Activated CD4-positive, alpha-beta T cell treated with anti-CD3 and anti-CD28 coated beads, Interleukin-2, amount 50 U/mL, for 4 hours (primary cell): ENCODE measurements around the gene DEXI.
"Not testable (repeated sequence)": the region's sequence is repeated elsewhere in the genome, so short reads cannot be mapped to it uniquely, and the experiment has no call there.

Experiments
- DNase-seq, 2 experiments: peaks; one replicate each; pipeline ENCODE4 v3.0.0-alpha.2; 2020

Gene DEXI

GRCh38 chr16:10940501-10941079 lies 1.7 kb downstream of the DEXI start:
- DNase-seq: no peak

DNA sequence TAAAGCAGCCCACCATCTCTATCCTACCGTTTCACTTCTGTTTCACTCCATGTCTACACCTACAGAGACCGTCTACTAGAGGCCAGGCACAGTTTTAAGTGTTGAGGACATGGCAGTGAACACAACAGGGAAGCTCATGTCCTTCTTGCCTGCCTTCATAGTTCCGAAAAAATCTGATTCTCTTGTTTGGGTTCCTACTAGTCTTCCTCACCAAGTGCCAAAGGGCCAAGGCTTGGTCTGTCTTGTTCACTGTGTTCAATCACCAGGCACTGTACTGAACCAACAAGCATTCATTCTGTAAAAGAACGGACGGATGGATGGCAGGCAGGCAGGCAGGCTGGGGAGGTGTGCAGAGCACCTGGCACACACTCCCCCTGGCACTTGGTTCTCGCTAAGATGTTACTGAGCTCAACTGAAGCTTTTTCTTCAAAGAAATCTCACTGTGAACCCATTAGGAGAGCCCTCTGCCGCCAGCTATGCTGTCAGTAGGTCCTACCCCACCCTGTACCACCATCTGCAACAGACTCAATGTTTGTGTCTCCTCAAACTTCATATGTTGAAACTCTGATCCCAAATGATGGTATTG lies 2.5 kb downstream of the DEXI start:
- no peak for DNase-seq

DNA sequence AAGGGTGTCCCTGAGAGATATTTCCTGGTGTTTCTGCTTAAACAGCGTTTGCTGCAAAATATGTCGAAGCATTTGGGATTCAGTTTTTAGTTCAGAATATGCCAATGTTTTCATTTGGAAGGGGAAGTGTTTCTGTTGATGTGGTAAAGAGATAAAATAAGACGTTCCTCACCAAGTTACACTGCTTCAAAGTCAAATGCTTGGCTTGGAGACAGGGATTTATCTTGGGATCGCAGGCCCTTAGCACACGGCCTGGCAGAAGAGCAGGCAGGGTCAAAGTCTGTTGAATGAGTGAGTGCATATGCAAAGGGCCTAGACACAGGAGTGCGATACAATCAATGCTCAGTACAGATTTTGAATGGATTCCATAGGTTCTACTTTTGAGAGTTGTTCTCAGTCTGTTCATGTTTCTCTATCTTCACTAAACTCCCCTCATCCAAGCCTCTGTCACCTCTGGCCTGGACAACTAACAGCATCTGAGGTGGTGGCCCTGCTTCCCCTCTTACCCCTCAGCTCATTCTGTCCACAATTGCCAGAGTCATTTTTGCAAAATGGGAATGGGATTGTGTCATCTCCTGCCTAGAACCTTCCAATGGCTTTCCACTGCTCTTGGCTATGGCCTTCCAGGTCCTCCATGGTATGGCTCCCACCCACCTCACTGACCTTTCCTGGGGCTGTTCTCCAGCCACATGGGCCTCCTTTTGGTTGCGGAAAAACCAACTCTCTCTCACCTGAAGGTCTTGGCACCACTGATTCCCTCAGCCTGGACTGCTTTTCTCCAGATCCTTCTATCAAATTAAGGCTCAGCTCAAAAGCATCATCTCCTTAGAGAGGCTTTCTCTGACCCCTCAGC lies 3.2 kb downstream of the DEXI start:
- no peak for DNase-seq

DNA sequence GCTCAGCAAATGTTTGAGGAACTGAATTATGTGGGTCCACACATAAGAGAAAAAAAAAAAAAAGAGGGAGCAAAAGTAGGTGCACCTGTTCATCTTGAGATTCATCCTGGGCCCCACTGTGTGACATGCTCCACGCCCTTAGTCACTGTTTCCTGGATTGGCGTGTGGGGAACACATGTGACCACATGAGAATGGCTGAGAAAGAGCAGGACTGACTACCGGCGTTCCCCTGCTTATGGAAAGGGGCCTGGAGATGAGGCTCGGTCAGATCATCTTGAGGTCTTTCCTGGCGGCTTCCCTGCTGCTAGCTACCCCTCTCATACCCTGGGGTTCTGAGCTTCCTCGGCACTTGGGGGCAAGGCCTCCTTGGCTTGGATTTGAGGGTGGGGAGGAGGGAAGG lies 3.9 kb downstream of the DEXI start:
- no peak for DNase-seq

DNA sequence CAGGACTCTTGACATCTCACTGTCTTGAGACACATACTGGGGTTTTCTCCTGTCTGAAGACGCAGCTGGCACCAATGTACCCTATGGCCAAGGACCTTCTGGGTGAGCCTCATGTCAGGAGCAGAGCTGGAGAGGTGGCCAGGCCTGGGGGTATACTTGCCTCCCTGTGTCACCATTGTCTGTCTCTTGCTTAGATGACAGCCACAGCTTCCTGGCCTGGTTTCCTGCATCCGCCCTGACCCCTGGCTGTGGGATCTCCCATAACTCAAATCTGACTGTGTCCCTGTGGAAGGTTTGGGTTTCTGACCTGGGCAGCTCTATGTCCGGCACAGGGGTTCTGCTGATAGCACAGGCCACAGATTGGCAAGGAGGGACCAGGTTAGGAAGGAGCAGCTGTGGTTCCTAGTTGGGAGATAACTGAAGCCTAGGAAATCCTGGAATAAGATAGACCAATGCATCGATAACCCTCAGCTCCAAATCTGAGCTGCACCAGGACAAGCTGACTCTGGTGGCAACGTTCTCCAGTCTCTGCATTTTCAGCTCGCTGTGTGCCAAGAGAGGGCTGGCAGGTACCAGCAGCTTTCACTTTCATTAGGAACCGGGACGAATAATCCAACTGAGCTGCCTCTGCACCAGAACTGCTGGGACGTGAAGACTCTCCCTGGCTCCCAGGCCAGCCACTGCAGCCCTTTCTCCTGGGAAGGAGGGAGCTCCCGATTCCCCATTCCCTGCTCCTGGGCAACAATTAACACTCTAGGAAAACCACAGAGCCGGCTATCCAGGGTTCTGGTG lies 5.0 kb downstream of the DEXI start:
- DNase-seq: no peak

DNA sequence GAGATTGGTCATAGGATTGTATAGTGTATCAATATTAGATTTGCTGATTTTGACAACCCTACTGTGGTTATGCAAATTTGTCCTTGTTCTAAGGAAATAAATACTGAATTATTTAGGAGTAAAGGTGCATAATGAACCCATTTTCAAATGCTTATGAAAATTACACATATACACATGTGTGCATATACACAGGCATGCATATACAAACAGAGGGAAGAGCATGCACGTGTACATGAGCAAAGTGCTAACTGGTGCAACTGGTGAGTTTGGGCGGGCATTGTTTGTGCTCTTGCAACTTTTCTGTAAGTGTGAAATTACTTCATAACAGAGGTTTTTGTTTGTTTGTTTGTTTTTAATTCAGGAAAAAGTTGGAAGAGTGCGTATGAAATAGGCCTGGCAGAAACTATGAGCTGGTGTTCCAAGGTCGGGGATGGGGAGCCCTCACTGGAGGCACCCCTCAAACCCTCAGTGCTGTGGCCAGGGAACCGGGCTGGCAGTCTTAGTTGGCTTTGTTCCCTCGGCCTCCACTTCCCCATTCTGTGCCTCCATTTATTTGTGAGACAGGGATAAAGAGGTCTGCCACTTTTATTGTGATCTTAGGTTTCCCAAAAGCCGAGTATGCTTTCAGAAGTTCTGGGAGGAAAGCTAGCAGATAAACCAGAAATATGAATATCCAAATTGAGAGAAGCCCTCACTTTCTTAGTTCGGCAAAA lies 5.8 kb downstream of the DEXI start:
- DNase-seq: no peak

- DNase-seq: no peak
These were observed 6.9 kb downstream of the DEXI start for GRCh38 chr16:10935226-10935915.

GRCh38 chr16:10934325-10935107 lies 7.8 kb downstream of the DEXI start:
- no peak for DNase-seq

DNA sequence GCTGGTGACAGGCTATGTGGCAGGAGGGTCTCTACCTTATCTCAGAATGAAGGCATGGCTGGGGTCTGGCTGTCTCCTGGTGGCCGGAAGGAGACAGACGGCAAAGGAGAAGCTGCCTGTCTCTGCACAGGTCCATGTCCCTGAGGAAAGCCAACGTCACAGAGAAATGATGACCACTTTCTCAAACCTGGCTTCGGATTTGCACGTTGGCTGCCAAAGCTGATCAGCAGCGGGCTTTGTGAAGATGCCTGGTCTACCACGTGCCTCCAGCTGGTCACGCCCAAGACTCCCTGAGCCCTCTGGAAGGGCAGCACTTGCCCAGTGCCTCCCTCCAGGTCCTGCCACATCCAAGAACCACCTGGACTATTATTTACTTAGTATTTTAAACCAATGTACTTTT lies 8.4 kb downstream of the DEXI start:
- DNase-seq: no peak

DNA sequence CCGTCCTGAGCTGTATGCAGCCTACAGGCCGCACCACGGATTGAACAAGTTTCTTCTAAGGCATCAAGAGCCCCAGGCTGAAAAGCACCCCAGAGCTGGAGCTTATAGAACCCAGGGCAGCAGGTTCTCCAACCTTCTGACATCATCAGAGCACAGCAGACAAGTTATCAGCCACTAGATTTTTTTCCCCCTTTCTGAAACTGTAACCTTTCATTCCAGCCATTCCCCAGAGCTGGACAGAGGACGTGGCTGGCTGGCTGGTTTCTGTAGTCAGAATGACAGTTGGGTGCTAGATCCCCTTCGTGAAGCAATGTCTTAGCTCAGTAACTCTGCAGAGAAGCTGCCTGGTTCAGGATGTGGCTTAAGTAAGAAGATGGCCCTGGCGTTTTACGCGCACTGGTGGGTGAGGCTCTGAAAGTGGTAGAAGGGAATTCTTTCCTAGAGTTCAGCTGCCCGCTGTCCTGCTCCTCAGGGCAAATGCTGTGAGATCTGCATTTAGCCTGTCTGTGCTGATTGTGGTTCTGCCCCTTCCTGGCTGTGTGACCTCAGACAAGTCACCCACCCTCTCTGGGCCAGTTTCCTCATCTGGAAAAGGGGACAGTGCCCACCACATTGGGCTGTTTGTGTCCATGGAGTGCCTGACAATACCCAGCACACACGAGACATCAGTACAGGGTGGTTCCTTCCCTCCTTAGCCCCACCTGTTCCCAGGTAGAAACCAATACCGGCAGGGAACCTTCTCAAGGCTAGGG lies 9.1 kb downstream of the DEXI start:
- no peak for DNase-seq

- DNase-seq: no peak
These were observed 10.2 kb downstream of the DEXI start for GRCh38 chr16:10931977-10932632.

DNA sequence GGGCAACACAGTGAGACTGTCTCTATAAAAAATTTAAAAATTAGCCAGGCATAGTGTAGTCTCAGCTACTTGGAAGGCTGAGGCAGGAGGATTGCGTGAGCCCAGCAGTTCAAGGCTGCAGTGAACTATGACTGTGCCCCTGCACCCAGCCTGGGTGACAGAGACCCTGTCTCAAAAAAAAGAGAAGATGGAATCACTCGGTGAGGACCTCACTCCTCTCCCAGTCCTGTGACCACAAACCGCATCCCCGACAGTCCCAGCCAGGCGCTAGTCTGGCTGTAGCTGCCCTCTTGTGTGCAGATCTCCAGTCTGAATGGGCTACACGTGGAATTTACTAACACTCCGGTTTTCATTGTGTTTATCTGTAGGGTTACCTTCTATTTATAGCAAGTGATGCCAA lies 11.1 kb downstream of the DEXI start:
- DNase-seq: no peak

DNA sequence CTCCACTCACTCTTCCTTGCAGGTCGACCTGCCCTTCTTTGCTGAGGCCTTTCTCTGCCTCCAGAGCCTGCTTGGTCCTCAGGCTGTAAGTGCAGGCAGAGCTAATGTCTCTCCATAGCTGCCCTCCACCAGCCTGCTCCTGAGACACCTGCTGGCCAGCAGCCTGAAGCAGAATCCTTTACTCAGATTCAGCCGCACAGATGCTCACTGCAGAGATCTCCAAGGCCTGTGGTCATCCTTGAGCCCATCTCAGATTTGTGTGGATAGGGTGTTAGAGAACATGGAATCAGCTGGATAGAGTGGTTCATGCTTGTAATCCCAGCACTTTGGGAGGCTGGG lies 11.5 kb downstream of the DEXI start:
- no peak for DNase-seq

DNA sequence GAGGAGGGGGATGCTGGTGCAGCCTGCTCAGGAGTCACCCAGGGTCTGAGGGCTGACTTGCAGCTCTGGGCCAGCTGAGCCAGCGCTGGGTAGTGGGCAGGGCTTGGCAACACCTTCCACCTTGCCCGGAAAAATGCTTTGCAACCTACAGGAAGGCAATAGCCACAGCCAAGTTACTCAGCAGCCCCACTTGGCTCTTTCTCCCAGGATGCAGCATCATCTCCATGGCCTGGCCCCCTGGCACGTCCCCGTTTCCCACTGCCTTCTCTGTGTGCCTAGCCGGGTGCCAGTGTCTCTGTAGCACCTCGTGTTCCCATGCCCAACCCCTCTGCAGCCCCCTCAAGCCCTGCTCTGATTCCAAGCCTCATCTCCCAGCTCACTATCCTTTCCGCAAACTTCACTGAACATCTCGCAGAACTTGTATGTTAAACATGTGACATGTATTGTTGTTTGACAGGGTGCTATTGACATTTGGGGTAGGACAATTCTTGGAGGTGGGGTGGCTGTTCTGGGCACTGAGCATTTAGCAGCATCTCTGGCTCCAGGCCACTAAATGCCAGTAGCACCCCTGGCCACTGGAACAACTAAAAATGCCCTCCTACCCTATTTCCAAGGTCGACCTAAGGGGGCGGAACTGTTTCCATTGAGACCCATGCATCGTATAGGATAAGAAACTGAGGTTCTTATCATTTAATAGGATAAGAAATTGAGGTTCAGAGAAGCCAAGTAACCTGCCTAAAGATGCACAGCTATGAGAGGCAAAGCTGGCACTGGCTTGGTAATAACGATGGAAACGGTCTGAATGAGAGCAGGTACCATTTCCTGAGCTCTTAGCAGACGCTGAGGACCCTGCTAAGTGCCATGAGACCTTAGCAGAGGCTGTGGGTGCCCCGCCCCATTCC lies 12.2 kb downstream of the DEXI start:
- no peak for DNase-seq

DNA sequence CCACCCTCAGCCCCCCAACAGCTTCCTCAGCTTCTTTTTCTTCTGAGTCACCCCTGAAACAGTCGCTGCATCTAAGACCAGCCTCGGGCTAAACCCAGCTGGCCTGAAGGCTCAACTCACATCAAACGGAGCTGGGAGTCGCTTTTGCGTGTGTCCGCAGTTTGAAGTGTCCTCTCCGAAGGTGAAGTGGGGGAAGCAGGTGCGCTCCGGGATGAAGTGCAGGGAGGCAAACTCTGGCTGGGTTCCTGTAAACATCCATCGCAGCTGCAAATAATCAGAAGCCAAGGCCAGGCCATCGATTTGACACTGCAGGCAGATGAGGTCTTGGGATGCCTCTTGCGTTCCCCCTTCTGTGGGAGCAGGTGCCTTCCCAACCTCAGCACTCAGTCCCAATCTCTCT lies 13.2 kb downstream of the DEXI start:
- DNase-seq: not testable (repeated sequence)

DNA sequence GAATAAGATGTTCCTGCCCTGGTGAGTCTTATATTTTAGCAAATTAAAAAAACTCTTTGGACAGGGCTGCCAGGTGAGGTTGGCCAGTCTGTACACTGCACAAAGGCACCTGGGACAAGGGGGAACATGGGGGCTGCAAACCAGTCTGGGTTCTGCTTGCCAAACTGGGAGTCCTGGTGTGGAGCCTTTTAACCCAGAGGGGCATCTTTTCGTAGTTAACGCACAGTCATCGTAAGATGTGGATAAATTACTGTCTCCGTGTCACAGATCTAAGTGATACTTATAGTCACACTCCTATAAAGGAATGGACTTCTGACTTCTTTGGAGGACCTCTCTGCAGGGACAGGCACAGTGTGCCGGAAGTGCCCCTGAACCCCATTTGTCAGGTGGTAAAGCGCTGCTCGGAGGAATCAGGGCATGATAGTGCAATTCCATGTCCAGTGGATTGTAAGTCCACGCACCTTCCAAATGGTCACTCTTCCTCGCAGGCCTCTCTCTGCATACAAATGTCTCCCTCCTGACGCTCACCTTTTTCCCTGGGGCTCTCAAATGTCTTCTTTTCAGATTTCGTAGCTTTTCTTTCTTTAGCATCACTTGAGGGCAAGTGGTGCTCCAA lies 14.7 kb downstream of the DEXI start:
- DNase-seq: no peak

DNA sequence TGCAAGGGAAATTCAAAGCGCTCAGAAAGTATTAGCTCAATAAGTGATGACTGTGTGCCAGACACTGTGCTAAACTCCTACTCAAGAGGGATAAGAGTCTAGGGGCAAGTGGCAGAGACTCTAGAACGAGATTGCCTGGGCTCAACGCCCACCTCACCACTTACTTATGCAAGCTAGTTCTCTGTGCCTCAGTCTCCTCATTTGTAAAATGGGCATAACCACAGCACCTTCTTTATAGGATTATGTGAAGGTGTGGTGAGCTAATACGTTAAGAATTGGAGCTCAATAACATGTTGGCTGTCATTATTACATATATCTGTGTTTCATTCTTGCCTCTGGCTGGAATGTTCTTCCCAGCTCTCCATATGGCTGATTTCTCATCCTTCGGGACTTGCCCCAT lies 15.4 kb downstream of the DEXI start:
- no peak for DNase-seq

GRCh38 chr16:10926094-10926493 lies 16.2 kb downstream of the DEXI start:
- DNase-seq: no peak

- not testable (repeated sequence) for DNase-seq
These were observed 17.0 kb downstream of the DEXI start for GRCh38 chr16:10925285-10925684.
